A549 (cell line): ENCODE data around the gene AIF1L. TPM values are rescaled to one million over a fixed set of nuclear protein-coding genes. Genes with fewer than 3 reads are reported as not detected.

ENCODE experiments used
- ATAC-seq, 2 experiments: fragments of 200-7000 bp in 1 of 2; fragments of >200 bp in 1 of 2; cut with Nextera tagmentation in 1 of 2; cut with Tn5 transposase in 1 of 2; 3 replicates each; pipeline versions ENCODE4 v1.8.0 to v1.9.1; 2018 to 2020; ENCODE audit warnings: mild to moderate bottlenecking in 1 of 2, moderate library complexity in 1 of 2
- CTCF ChIA-PET: fragments of 300-600 bp; sonication (Branson Sonifier 250); formaldehyde crosslinking; extraction: SDS; loops from one replicate; lab custom pipeline; 2021; ENCODE audit warnings: antibody characterized with exemption, inconsistent platforms; lab: Yijun Ruan, JAX
- POLR2A ChIA-PET: fragments of 350-600 bp; formaldehyde crosslinking; extraction: SDS; loops from one replicate; lab custom pipeline; 2021; ENCODE audit warnings: antibody characterized with exemption, inconsistent platforms; lab: Yijun Ruan, JAX
- DNase-seq, 2 experiments: peaks; one replicate each; pipeline versions ENCODE4 v3.0.0 to v3.0.0-alpha.2; 2011 to 2016; ENCODE audit warnings: low read depth in 1 of 2, low spot score in 1 of 2
- FAIRE-seq: peaks from 2 replicates; lab custom pipeline; 2011; peaks lifted over from hg19 to GRCh38; lab: Jason Lieb, UNC
- H3K27ac ChIP-seq, 2 experiments: fragments of >200 bp; sonication (Bioruptor Twin); formaldehyde crosslinking; 3 replicates each; pipeline ENCODE4 v1.5.1; 2016 to 2017
- H3K4me1 ChIP-seq: fragments of >200 bp; sonication (Bioruptor Twin); formaldehyde crosslinking; 3 replicates; pipeline ENCODE4 v1.6.1; 2016
- H3K4me2 ChIP-seq: fragments of >200 bp; sonication (Bioruptor Twin); formaldehyde crosslinking; 3 replicates; pipeline ENCODE4 v1.6.1; 2016
- H3K4me3 ChIP-seq: fragments of >200 bp; sonication (Bioruptor Twin); formaldehyde crosslinking; 3 replicates; pipeline ENCODE4 v1.5.1; 2016
- H3K9me3 ChIP-seq: fragments of >200 bp; sonication (Bioruptor Twin); formaldehyde crosslinking; 3 replicates; pipeline ENCODE4 v1.6.1; 2016
- BHLHE40 ChIP-seq: IDR thresholded peaks from 2 replicates; pipeline ENCODE4 v1.6.1; 2012; ENCODE audit warnings: low read depth, low read length, inconsistent platforms
- CBX2 ChIP-seq: fragments of 200-600 bp; sonication (generic); IDR thresholded peaks from 2 replicates; pipeline ENCODE4 v1.6.1; 2016; ENCODE audit warnings: low read depth, mild to moderate bottlenecking, borderline replicate concordance
- CEBPB ChIP-seq, 2 experiments: fragments of >200 bp in 1 of 2; sonication (Bioruptor Twin) in 1 of 2; formaldehyde crosslinking in 1 of 2; IDR thresholded peaks; 2 replicates each; pipeline ENCODE4 v1.6.1; 2012 to 2016
- CHD2 ChIP-seq: fragments of 150-350 bp; IDR thresholded peaks from 2 replicates; pipeline ENCODE4 v1.6.1; 2014; ENCODE audit warnings: low read length; ENCODE audit not compliant: partially characterized antibody
- ESRRA ChIP-seq: fragments of 150-350 bp; IDR thresholded peaks from 2 replicates; pipeline ENCODE4 v1.6.1; 2014; ENCODE audit warnings: mild to moderate bottlenecking, low read length, borderline replicate concordance
- FOSB ChIP-seq: fragments of 250-450 bp; sonication (Bioruptor Pico); IDR thresholded peaks from 2 replicates; pipeline ENCODE4 v1.5.0; 2020; ENCODE audit warnings: mild to moderate bottlenecking, moderate library complexity
- FOXS1 ChIP-seq: fragments of 250-450 bp; sonication (Bioruptor Pico); IDR thresholded peaks from 2 replicates; pipeline ENCODE4 v1.5.0; 2020; ENCODE audit warnings: mild to moderate bottlenecking, moderate library complexity
- JUNB ChIP-seq: fragments of >200 bp; sonication (Bioruptor Twin); formaldehyde crosslinking; IDR thresholded peaks from 2 replicates; pipeline ENCODE4 v1.6.1; 2016
- KDM5A ChIP-seq: fragments of 200-600 bp; sonication (generic); IDR thresholded peaks from 2 replicates; pipeline ENCODE4 v1.6.1; 2016; ENCODE audit warnings: antibody characterized with exemption, mild to moderate bottlenecking
- MAFK ChIP-seq: fragments of 450-650 bp; IDR thresholded peaks from 2 replicates; pipeline ENCODE4 v1.6.1; 2014; ENCODE audit not compliant: partially characterized antibody
- NPAS2 ChIP-seq: fragments of 250-450 bp; sonication (Bioruptor Pico); IDR thresholded peaks from 2 replicates; pipeline ENCODE4 v1.8.0; 2022; ENCODE audit warnings: mild to moderate bottlenecking, moderate library complexity, borderline replicate concordance
- PHF8 ChIP-seq: fragments of 200-600 bp; sonication (generic); IDR thresholded peaks from 2 replicates; pipeline ENCODE4 v1.6.1; 2016; ENCODE audit warnings: low read depth, mild to moderate bottlenecking, antibody characterized with exemption, moderate library complexity, borderline replicate concordance
- RARB ChIP-seq: fragments of 250-450 bp; sonication (Bioruptor Pico); IDR thresholded peaks from 2 replicates; pipeline ENCODE4 v1.8.0; 2021; ENCODE audit warnings: mild to moderate bottlenecking, moderate library complexity
- RNF2 ChIP-seq: fragments of 200-600 bp; sonication (generic); IDR thresholded peaks from 2 replicates; pipeline ENCODE4 v1.6.1; 2016; ENCODE audit warnings: low read depth, mild to moderate bottlenecking, antibody characterized with exemption, moderate library complexity, borderline replicate concordance
- SMC3 ChIP-seq: fragments of >200 bp; sonication (Bioruptor Twin); formaldehyde crosslinking; IDR thresholded peaks from 3 replicates; pipeline ENCODE4 v1.6.1; 2018; ENCODE audit warnings: inconsistent platforms
- SREBF2 ChIP-seq: fragments of 450-650 bp; IDR thresholded peaks from 2 replicates; pipeline ENCODE4 v1.6.1; 2014; ENCODE audit warnings: mild to moderate bottlenecking, moderate library complexity
- ZC3H11A ChIP-seq: fragments of 450-650 bp; IDR thresholded peaks from 2 replicates; pipeline ENCODE4 v1.6.1; 2014; ENCODE audit warnings: antibody characterized with exemption, mild to moderate bottlenecking
- ZFP36 ChIP-seq: fragments of 450-650 bp; IDR thresholded peaks from 2 replicates; pipeline ENCODE4 v1.6.1; 2014; ENCODE audit warnings: borderline replicate concordance; ENCODE audit not compliant: partially characterized antibody
- ZNF302 ChIP-seq: fragments of 250-450 bp; sonication (Bioruptor Pico); IDR thresholded peaks from 2 replicates; pipeline ENCODE4 v1.9.0; 2021; ENCODE audit warnings: inconsistent platforms, mild to moderate bottlenecking, moderate library complexity
- WGBS: methylation state at CpG from one replicate; pipeline ENCODE4 v1.1.6; 2017; ENCODE audit errors: missing lambda C conversion rate; 5-methylcytosine and 5-hydroxymethylcytosine counted together
- polyA plus RNA-seq, 4 experiments: library from polyadenylated mRNA; depleted of rRNA in 3 of 4; stranded (reverse); fragments of >200 nt; fragmentation: RNase III in 1 of 4; extraction: RNeasy Plus Mini Kit Qiagen cat#74134 plus additional on column Dnase treatment in 1 of 4; gene quantifications; 2 replicates in 3 of 4; 3 replicates in 1 of 4; pipeline ENCODE4 v1.2.3, GENCODE V29; 2011 to 2017
- TF ChIP-seq, protein P1 (sequence below): fragments of 200-600 bp; sonication (generic); IDR thresholded peaks from 2 replicates; pipeline ENCODE4 v1.6.1; 2016; ENCODE audit warnings: antibody characterized with exemption, mild to moderate bottlenecking, moderate library complexity
- TF ChIP-seq, protein P2 (sequence below): IDR thresholded peaks from 2 replicates; pipeline ENCODE4 v1.6.1; 2012; ENCODE audit warnings: low read depth, borderline replicate concordance
- TF ChIP-seq, protein P3 (sequence below): IDR thresholded peaks from 2 replicates; pipeline ENCODE4 v1.6.1; 2012
- TF ChIP-seq, protein P4 (sequence below): fragments of >200 bp; sonication (Bioruptor Twin); formaldehyde crosslinking; IDR thresholded peaks from 3 replicates; pipeline ENCODE4 v1.6.1; 2016

Gene AIF1L
- polyA plus RNA-seq, 2 of the 4 experiments (the other 2 are of a cell fraction): 1.6 to 2.8 TPM

DNA sequence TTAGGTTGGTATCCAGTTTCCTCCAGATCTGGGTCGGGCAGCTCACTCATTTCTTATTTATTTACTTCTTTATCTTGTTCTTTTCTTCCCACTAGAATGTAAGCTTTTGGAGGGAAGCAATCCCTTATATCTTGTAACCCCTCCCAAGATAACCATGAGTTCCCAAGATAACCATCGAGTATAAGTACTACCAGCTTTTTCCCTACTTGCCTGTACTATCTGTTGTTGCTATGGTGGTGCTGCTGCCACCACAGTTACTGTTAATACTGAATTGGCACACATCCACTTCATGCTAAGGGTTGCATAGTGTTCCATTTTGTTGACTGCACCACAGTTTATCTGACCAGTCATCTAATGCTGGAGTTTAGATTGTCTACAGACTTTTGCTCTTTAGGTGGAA, 48.9 kb downstream of the AIF1L start (continued):
- TF ChIP-seq, protein P1, sequence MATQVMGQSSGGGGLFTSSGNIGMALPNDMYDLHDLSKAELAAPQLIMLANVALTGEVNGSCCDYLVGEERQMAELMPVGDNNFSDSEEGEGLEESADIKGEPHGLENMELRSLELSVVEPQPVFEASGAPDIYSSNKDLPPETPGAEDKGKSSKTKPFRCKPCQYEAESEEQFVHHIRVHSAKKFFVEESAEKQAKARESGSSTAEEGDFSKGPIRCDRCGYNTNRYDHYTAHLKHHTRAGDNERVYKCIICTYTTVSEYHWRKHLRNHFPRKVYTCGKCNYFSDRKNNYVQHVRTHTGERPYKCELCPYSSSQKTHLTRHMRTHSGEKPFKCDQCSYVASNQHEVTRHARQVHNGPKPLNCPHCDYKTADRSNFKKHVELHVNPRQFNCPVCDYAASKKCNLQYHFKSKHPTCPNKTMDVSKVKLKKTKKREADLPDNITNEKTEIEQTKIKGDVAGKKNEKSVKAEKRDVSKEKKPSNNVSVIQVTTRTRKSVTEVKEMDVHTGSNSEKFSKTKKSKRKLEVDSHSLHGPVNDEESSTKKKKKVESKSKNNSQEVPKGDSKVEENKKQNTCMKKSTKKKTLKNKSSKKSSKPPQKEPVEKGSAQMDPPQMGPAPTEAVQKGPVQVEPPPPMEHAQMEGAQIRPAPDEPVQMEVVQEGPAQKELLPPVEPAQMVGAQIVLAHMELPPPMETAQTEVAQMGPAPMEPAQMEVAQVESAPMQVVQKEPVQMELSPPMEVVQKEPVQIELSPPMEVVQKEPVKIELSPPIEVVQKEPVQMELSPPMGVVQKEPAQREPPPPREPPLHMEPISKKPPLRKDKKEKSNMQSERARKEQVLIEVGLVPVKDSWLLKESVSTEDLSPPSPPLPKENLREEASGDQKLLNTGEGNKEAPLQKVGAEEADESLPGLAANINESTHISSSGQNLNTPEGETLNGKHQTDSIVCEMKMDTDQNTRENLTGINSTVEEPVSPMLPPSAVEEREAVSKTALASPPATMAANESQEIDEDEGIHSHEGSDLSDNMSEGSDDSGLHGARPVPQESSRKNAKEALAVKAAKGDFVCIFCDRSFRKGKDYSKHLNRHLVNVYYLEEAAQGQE: no peak
- TF ChIP-seq JUNB (no peak), RNF2 (no peak), ESRRA (no peak)
- TF ChIP-seq, protein P2, sequence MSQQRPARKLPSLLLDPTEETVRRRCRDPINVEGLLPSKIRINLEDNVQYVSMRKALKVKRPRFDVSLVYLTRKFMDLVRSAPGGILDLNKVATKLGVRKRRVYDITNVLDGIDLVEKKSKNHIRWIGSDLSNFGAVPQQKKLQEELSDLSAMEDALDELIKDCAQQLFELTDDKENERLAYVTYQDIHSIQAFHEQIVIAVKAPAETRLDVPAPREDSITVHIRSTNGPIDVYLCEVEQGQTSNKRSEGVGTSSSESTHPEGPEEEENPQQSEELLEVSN: no peak

DNA sequence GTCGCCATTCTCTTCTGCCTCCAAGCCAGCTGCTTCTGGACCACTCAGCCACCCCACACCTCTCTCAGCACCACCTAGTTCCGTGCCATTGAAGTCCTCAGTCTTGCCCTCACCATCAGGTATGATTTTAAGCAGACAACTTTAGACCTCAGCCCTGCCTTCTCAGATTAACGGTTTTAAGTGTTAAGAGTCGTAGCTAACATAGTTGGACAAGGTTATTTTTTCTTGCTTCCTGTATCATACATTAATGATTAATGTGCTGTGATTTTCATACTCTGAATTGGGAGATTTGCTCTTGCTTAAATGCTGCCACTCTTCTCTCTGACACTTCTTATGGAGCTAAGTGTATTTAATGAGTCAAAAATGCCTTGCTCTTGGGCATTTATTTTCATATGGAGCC, 49.9 kb downstream of the AIF1L start:
- no peak overlapping the region for H3K27ac ChIP-seq
- CTCF ChIA-PET: interaction anchor here (1.0 to 2.0 kb wide), 3 partner anchors 16 to 31 kb away, joined by 3 to 4 read pairs (median 3); no protein-coding TSS in a partner anchor
- no peak overlapping the region for H3K4me3 ChIP-seq
- no peak for DNase-seq
- no peak overlapping the region for H3K4me2 ChIP-seq
- TF ChIP-seq ZNF302 (CRISPR knock-in tag) (no peak), NPAS2 (CRISPR knock-in tag) (no peak), PHF8 (no peak)
- FAIRE-seq: no peak
- ATAC-seq: no peak
- H3K9me3 ChIP-seq: no peaks in the 10 kb centered on the region
- WGBS: 93% methylated on average over 4 of the region's 4 CpGs
- POLR2A ChIA-PET: interaction anchor here (0.8 kb wide), 1 partner anchor 21 kb away, joined by 3 read pairs; the partner anchor contains the start of gene NUP214
- no peaks in the 10 kb centered on the region for H3K4me1 ChIP-seq

DNA sequence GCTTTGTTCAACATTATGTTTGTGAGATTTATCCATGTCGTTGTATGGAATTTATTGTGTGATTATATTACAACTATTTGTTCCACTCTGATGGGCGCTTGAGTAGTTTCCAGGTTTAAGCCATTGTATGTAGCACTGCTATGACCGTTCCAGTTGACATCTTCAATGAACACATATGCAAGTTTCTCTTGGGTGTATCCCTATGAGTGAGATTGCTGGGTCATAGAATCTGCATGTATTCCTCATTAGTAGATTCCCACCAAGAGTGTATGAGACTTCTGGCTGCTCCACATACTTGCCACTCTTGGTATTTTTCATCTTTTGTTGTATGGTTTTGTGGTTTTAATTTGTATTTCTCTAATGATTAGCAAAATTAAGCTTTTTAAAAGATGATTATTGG, 51.9 kb downstream of the AIF1L start:
- FAIRE-seq: no peak
- no peak overlapping the region for H3K27ac ChIP-seq
- DNase-seq: no peak
- H3K9me3 ChIP-seq: no peaks in the 10 kb centered on the region
- POLR2A ChIA-PET: no interaction called here
- H3K4me3 ChIP-seq: no peak overlapping the region
- CTCF ChIA-PET: interaction anchor here (0.6 to 1.1 kb wide), 6 partner anchors 10 to 188 kb away, joined by 3 to 5 read pairs (median 3); no protein-coding TSS in a partner anchor
- no peak for TF ChIP-seq BHLHE40
- no peak for TF ChIP-seq CBX2
- no peak for TF ChIP-seq CHD2
- TF ChIP-seq FOXS1: no peak
- TF ChIP-seq SREBF2: no peak
- TF ChIP-seq, protein P3, sequence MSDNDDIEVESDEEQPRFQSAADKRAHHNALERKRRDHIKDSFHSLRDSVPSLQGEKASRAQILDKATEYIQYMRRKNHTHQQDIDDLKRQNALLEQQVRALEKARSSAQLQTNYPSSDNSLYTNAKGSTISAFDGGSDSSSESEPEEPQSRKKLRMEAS: no peak
- TF ChIP-seq SMC3: no peak
- no peak for TF ChIP-seq JUNB
- TF ChIP-seq CEBPB (IDR thresholded peaks at IDR 0.05): no peak
- no peak for TF ChIP-seq RARB (CRISPR knock-in tag)
- no peak for TF ChIP-seq ZFP36
- TF ChIP-seq NPAS2 (CRISPR knock-in tag): no peak
- TF ChIP-seq MAFK: no peak
- no peak for TF ChIP-seq KDM5A
- no peak for TF ChIP-seq FOSB (CRISPR knock-in tag)
- TF ChIP-seq, protein P4, sequence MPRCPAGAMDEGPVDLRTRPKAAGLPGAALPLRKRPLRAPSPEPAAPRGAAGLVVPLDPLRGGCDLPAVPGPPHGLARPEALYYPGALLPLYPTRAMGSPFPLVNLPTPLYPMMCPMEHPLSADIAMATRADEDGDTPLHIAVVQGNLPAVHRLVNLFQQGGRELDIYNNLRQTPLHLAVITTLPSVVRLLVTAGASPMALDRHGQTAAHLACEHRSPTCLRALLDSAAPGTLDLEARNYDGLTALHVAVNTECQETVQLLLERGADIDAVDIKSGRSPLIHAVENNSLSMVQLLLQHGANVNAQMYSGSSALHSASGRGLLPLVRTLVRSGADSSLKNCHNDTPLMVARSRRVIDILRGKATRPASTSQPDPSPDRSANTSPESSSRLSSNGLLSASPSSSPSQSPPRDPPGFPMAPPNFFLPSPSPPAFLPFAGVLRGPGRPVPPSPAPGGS: no peak
- no peak for TF ChIP-seq ZC3H11A
- no peak overlapping the region for H3K4me2 ChIP-seq
- no peak for ATAC-seq
- 94% methylated on average over 3 of the region's 3 CpGs for WGBS
- H3K4me1 ChIP-seq: no peaks in the 10 kb centered on the region
